Neuronal stem cell (in vitro differentiated cells): Measurements from ENCODE around the gene NRXN3.

Source experiments
- DNase-seq: peaks from one replicate; pipeline ENCODE4 v3.0.0-alpha.2; 2013; ENCODE audit warnings: low spot score
- H2AFZ ChIP-seq: one replicate; pipeline ENCODE4 v1.6.1; 2013; ENCODE audit warnings: mild to moderate bottlenecking, low read length, inconsistent platforms
- H2AK5ac ChIP-seq: 2 replicates; pipeline ENCODE4 v1.6.1; 2013; ENCODE audit warnings: low read depth, mild to moderate bottlenecking, inconsistent platforms, low read length, moderate library complexity, mixed read lengths
- H2BK120ac ChIP-seq: 2 replicates; pipeline ENCODE4 v1.6.1; 2013; ENCODE audit warnings: low read depth, mild to moderate bottlenecking, inconsistent platforms, low read length, moderate library complexity, mixed read lengths
- H2BK12ac ChIP-seq: one replicate; pipeline ENCODE4 v1.6.1; 2013; ENCODE audit warnings: low read length, inconsistent platforms
- H2BK15ac ChIP-seq: 2 replicates; pipeline ENCODE4 v1.6.1; 2013; ENCODE audit warnings: mild to moderate bottlenecking, low read length, inconsistent platforms, mixed read lengths
- H2BK5ac ChIP-seq: one replicate; pipeline ENCODE4 v1.6.1; 2013; ENCODE audit warnings: inconsistent platforms, mild to moderate bottlenecking, low read length, moderate library complexity
- H3K14ac ChIP-seq: one replicate; pipeline ENCODE4 v1.6.1; 2013; ENCODE audit warnings: low read length, inconsistent platforms
- H3K18ac ChIP-seq: 2 replicates; pipeline ENCODE4 v1.6.1; 2013; ENCODE audit warnings: low read length, inconsistent platforms
- H3K23ac ChIP-seq: 2 replicates; pipeline ENCODE4 v1.6.1; 2013; ENCODE audit warnings: low read depth, mild to moderate bottlenecking, mixed read lengths, low read length, inconsistent platforms; ENCODE audit not compliant: poor library complexity
- H3K27ac ChIP-seq: replicated peaks from 3 replicates; pipeline ENCODE4 v1.5.1; 2013; ENCODE audit warnings: low read length, inconsistent platforms
- H3K27me3 ChIP-seq, 3 experiments: 2 replicates each; pipeline ENCODE4 v1.6.1; 2013; ENCODE audit warnings: low read length in 3 of 3, mild to moderate bottlenecking in 2 of 3, inconsistent platforms in 1 of 3, low read depth in 1 of 3, mixed read lengths in 1 of 3, moderate library complexity in 1 of 3; ENCODE audit not compliant: control insufficient read depth in 3 of 3, insufficient read depth in 3 of 3
- H3K36me3 ChIP-seq, 2 donors: replicated peaks in 1 of 2; 2 replicates each; pipeline ENCODE4 v1.6.1; 2013; ENCODE audit warnings: low read length in 2 of 2; ENCODE audit not compliant: control insufficient read depth in 2 of 2, insufficient read depth in 2 of 2
- H3K4ac ChIP-seq: 2 replicates; pipeline ENCODE4 v1.6.1; 2013; ENCODE audit warnings: inconsistent platforms, mild to moderate bottlenecking, low read length, moderate library complexity
- H3K4me1 ChIP-seq, 2 donors: 1 replicate in 1 of 2; 2 replicates in 1 of 2; pipeline ENCODE4 v1.6.1; 2013; ENCODE audit warnings: low read length in 2 of 2, low read depth in 1 of 2; ENCODE audit not compliant: control insufficient read depth in 2 of 2, insufficient read depth in 1 of 2
- H3K4me2 ChIP-seq: one replicate; pipeline ENCODE4 v1.6.1; 2013; ENCODE audit warnings: mild to moderate bottlenecking, low read length, inconsistent platforms; ENCODE audit not compliant: insufficient read depth, poor library complexity, severe bottlenecking
- H3K4me3 ChIP-seq, 2 donors: 2 replicates each; pipeline ENCODE4 v1.5.1; 2013; ENCODE audit warnings: low read length in 2 of 2, mild to moderate bottlenecking in 2 of 2, inconsistent platforms in 1 of 2, moderate library complexity in 1 of 2
- H3K79me1 ChIP-seq: one replicate; pipeline ENCODE4 v1.6.1; 2013; ENCODE audit warnings: low read depth, mild to moderate bottlenecking, inconsistent platforms, low read length, moderate library complexity
- H3K9ac ChIP-seq: one replicate; pipeline ENCODE4 v1.6.1; 2013; ENCODE audit warnings: mild to moderate bottlenecking, low read depth, low read length, inconsistent platforms; ENCODE audit not compliant: poor library complexity
- H3K9me3 ChIP-seq, 2 donors: replicated peaks in 1 of 2; 2 replicates each; pipeline versions ENCODE3 to v1.6.1; 2013; ENCODE audit warnings: low read length in 2 of 2, mild to moderate bottlenecking in 2 of 2, inconsistent platforms in 1 of 2, low read depth in 1 of 2, mixed read lengths in 1 of 2, moderate library complexity in 1 of 2; ENCODE audit not compliant: control insufficient read depth in 2 of 2, insufficient read depth in 1 of 2
- H4K8ac ChIP-seq: one replicate; pipeline ENCODE4 v1.6.1; 2013; ENCODE audit warnings: low read depth, mild to moderate bottlenecking, inconsistent platforms, low read length, moderate library complexity
- H4K91ac ChIP-seq: one replicate; pipeline ENCODE4 v1.6.1; 2013; ENCODE audit warnings: low read length, low read depth, mild to moderate bottlenecking, inconsistent platforms; ENCODE audit not compliant: poor library complexity
- WGBS, 2 donors: extraction: QIAGEN DNeasy Blood & Tissue Kit; methylation state at CpG; one replicate each; pipeline ENCODE4 v1.1.7; 2013; ENCODE audit warnings: missing lambda C conversion rate in 2 of 2, mixed read lengths in 1 of 2; ENCODE audit not compliant: insufficient read length in 2 of 2, insufficient replicate concordance in 1 of 2; ENCODE audit errors: extremely low coverage in 2 of 2; 5-methylcytosine and 5-hydroxymethylcytosine counted together

NRXN3 gene

DNA sequence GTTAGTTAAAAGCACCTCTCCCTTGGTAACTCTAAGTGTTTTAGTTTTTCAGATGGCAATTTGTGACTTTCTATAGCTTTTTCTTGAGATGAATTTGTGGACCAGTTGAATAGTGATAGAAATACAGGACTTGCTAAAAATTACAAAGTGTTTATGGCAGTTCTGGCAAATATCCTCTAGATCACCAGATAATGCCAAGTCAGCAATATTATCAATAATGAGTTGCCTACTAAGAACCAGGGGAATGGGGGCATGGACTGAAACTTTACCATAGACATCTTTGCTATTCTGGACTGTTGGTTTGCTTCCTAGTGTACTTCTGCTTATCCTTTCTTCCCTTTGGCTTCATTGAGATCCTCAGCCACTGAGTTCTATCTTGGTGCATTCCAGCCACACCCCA is 1456.9 kb downstream of the NRXN3 start:
- no peaks in the 10 kb centered on the region for H3K79me1 ChIP-seq
- DNase-seq, result no peak
- H3K4me1 ChIP-seq, result peaks cover 1% of the 10 kb centered on the region in 2 donors
- H4K91ac ChIP-seq, result no peak overlapping the region
- no peak overlapping the region for H2BK5ac ChIP-seq
- no peak overlapping the region for H2AFZ ChIP-seq
- no peak overlapping the region for H4K8ac ChIP-seq
- H2BK15ac ChIP-seq, result no peak overlapping the region
- H3K9ac ChIP-seq, result no peak overlapping the region
- H3K23ac ChIP-seq, result no peak overlapping the region
- H3K18ac ChIP-seq, result no peak overlapping the region
- no peak overlapping the region for H3K4me3 ChIP-seq
- H3K9me3 ChIP-seq, result no peaks in the 10 kb centered on the region
- H3K14ac ChIP-seq, result no peak overlapping the region
- no peak overlapping the region for H2AK5ac ChIP-seq
- H3K27me3 ChIP-seq, result no peaks in the 10 kb centered on the region
- H3K27ac ChIP-seq, result no peak overlapping the region
- no peaks in the 10 kb centered on the region for H3K36me3 ChIP-seq
- no peak overlapping the region for H3K4me2 ChIP-seq
- no peak overlapping the region for H3K4ac ChIP-seq
- no peak overlapping the region for H2BK12ac ChIP-seq
- no peak overlapping the region for H2BK120ac ChIP-seq

DNA sequence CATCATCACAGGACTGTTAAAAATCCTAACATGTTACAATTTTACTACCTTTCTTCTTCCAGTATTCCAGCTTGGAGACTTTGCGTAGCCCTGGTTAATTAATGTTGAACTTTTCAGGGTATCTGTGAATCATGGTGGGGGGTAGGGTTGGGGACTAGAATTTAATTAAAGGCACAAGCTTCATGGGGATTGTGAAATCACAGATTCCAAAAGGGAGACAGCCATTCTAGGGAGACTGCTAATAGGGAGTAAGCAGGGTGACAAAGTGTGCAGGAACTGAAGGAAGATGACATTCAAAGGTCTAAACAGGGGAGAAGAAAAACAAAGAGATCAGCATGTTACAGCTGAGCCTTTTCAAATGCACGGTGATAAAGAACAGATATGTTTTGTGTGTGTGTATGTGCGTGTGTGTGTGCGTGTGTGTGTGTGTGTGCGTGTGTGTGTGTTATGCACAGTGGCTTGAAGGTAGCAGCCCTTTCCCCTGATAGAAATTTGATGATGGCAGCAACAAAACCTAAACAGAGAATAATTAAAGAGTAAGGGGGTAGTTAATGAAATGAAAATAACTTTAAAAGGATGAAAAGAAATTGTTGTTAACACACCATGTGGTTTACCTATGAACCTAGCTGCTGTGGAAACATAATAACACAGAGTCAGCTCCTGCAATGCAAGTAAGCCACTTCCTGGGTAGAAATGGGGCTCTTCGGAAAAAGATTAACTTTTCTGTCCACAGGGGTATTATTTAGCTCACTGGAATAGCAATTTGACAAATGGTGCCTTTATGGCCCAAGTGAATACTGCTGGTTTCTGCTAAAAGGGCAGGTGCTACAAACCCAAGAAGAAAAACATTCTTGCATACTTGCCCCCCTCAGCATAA is 1459.5 kb downstream of the NRXN3 start:
- H2BK12ac ChIP-seq, result no peak overlapping the region
- H2BK120ac ChIP-seq, result no peak overlapping the region
- H3K4me2 ChIP-seq, result no peak overlapping the region
- H3K27ac ChIP-seq, result no peak overlapping the region
- no peaks in the 10 kb centered on the region for H3K36me3 ChIP-seq
- H3K4me3 ChIP-seq, result no peak overlapping the region
- H4K91ac ChIP-seq, result no peak overlapping the region
- no peak overlapping the region for H2BK5ac ChIP-seq
- no peaks in the 10 kb centered on the region for H3K9me3 ChIP-seq
- no peak overlapping the region for H3K9ac ChIP-seq
- H3K4ac ChIP-seq, result no peak overlapping the region
- no peak overlapping the region for H2BK15ac ChIP-seq
- H3K14ac ChIP-seq, result no peak overlapping the region
- no peak overlapping the region for H3K18ac ChIP-seq
- H3K4me1 ChIP-seq, result peaks cover 1% of the 10 kb centered on the region in 2 donors
- H3K79me1 ChIP-seq, result no peaks in the 10 kb centered on the region
- H4K8ac ChIP-seq, result no peak overlapping the region
- H3K23ac ChIP-seq, result no peak overlapping the region
- H2AFZ ChIP-seq, result peak overlapping the region; percentile 31
- no peak overlapping the region for H2AK5ac ChIP-seq
- H3K27me3 ChIP-seq, result no peaks in the 10 kb centered on the region
- 100% methylated on average over 2 of the region's 6 CpGs; no CpG with 5 or more reads in 1 of the 2 donors for WGBS, 2 donors
- DNase-seq, result no peak

DNA sequence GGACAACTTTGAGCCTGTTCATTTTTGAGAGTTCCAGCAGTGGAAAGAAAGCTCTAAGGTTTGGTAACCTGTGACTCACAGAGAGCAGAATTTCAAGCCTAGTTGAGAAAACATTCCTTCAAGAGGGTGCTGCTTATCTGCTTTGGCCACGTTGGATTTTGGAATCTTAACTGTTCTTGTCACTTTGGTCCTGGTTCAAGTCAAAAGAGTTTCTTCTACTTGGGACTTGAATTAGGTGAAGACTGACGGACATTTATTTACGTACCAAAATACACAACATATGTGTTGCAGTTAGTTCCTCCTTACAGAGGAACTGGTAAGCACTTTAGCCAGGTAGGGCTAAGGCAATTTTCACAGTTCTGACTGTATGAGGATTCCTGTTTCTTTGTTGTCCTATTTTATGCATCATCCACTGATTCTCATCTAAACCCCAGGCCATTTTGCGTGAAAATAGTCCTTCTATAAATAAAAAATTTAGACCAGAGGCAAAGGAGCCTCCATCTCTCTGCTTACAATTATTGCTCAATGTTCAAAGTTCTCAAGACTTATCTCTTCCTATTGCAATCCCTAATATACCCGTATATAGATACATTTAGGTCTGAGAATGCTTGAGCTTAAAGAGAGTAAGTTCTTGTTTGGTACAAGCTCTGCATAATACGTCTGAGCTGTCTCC is 1460.3 kb downstream of the NRXN3 start:
- Histone ChIP-seq H3K9ac (no peak overlapping the region), H2AK5ac (no peak overlapping the region), H3K18ac (no peak overlapping the region), H3K9me3 (no peaks in the 10 kb centered on the region), H3K14ac (no peak overlapping the region), H2AFZ (peak overlapping the region; percentile 22), H3K4me1 (peaks cover 1% of the 10 kb centered on the region in 2 donors), H2BK12ac (no peak overlapping the region), H3K4ac (no peak overlapping the region), H2BK120ac (no peak overlapping the region), H3K27me3 (no peaks in the 10 kb centered on the region), H3K23ac (no peak overlapping the region), H2BK5ac (no peak overlapping the region), H4K91ac (no peak overlapping the region), H3K4me2 (no peak overlapping the region), H3K4me3 (no peak overlapping the region), H3K27ac (no peak overlapping the region), H3K79me1 (no peaks in the 10 kb centered on the region), H3K36me3 (no peaks in the 10 kb centered on the region), H2BK15ac (no peak overlapping the region), H4K8ac (no peak overlapping the region)
- no CpG with 5 or more reads among the region's 6 CpGs for WGBS, 2 donors
- no peak for DNase-seq

DNA sequence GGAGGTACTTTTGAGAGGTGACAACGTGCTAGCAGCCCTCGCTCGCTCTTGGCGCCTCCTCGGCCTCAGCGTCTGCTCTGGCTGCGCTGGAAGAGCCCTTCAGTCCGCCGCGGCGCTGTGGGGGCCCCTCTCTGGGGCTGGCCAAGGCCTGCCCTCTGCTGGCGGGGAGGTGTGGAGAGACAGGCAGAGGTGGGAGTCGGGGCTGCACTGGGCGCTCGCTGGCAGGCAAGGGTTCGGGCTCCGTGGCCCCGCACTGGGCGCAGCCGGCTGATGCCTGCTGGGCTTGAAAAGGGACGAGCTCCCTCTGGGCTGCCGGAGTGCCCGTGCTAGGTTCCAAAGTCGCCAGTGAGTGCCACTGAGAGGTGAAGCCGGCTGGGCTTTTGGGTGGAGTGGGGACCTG is 1461.1 kb downstream of the NRXN3 start:
- Histone ChIP-seq H3K4ac (no peak overlapping the region), H2AK5ac (no peak overlapping the region), H3K4me1 (peaks cover 1% of the 10 kb centered on the region in 2 donors), H3K27me3 (no peaks in the 10 kb centered on the region), H3K36me3 (no peaks in the 10 kb centered on the region), H3K18ac (no peak overlapping the region), H2AFZ (no peak overlapping the region), H3K79me1 (no peaks in the 10 kb centered on the region), H2BK120ac (no peak overlapping the region), H2BK5ac (no peak overlapping the region), H3K4me3 (no peak overlapping the region), H3K9ac (no peak overlapping the region), H3K14ac (no peak overlapping the region), H2BK12ac (no peak overlapping the region), H4K8ac (no peak overlapping the region), H4K91ac (no peak overlapping the region), H2BK15ac (no peak overlapping the region), H3K23ac (no peak overlapping the region), H3K4me2 (no peak overlapping the region), H3K9me3 (no peaks in the 10 kb centered on the region), H3K27ac (no peak overlapping the region)
- WGBS, 2 donors, result no CpG with 5 or more reads among the region's 25 CpGs
- no peak for DNase-seq
